Colonic mucosa (tissue), 4 donors: ENCODE measurements around the gene HNRNPA1L2. TPM values are rescaled to one million over a fixed set of nuclear protein-coding genes. Genes with fewer than 3 reads are reported as not detected.

Experiments used
- DNase-seq: peaks from one replicate; pipeline ENCODE4 v3.0.0-alpha.2; 2020
- H3K27ac ChIP-seq: fragments of 200-600 bp; one replicate; pipeline ENCODE4 v1.8.0; 2021
- H3K27me3 ChIP-seq: fragments of 200-600 bp; one replicate; pipeline ENCODE4 v1.8.0; 2021
- H3K36me3 ChIP-seq: fragments of 200-600 bp; one replicate; pipeline ENCODE4 v1.8.0; 2021
- H3K4me1 ChIP-seq: fragments of 200-600 bp; one replicate; pipeline ENCODE4 v1.8.0; 2021; ENCODE audit warnings: mild to moderate bottlenecking
- H3K4me3 ChIP-seq: fragments of 200-600 bp; one replicate; pipeline ENCODE4 v1.8.0; 2021
- H3K9ac ChIP-seq, 2 donors: one replicate each; pipeline ENCODE4 v1.7.0; 2013; ENCODE audit warnings: control low read depth in 2 of 2, low read depth in 2 of 2, low read length in 2 of 2
- H3K9me3 ChIP-seq: fragments of 200-600 bp; one replicate; pipeline ENCODE4 v1.8.0; 2021
- CTCF ChIP-seq: fragments of 200-600 bp; IDR thresholded peaks from one replicate; pipeline ENCODE4 v1.8.0; 2022; ENCODE audit warnings: antibody characterized with exemption, mild to moderate bottlenecking
- intact Hi-C: fragments of 100-400 bp; cut with DNase I; formaldehyde crosslinking; loops from one replicate; pipeline ENCODE4 v1.14.1; 2022
- total RNA-seq, 2 donors: library from RNA; stranded (reverse); fragmentation: NEBNext Ultra II Directional in 1 of 2; extraction: Animal tissue kit (Norgen Biotek cat#: 25700) in 1 of 2; gene quantifications; one replicate each; pipeline ENCODE4 v1.2.1, GENCODE V29; 2021
- donor health status: healthy.
- donor health status: DM: no; HTN: no; CAD: no.
- donor health status: DM: no; HTN: no; CAD: no.

Gene HNRNPA1L2
- total RNA-seq, 2 donors from 2014 or later, result 2.5 to 2.7 TPM

DNA sequence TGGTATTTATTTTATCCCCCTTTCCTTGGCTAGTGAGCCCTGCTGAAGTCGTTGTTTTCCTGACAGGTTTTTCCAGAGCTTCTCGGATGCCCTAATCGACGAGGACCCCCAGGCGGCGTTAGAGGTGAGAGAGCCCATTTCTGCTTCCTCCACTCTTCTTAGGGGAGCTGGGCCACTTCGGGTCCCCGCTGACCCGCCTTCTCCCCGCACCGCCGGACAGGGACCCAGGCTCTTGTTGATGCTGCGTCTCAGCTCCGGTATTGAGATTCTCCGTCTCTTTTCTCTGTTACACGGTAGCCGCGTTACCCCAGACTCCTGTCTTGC lies 10.7 kb downstream of the HNRNPA1L2 start:
- no peak for DNase-seq
- intact Hi-C loops, result no loop called here
- Histone ChIP-seq H3K4me1 (no peaks in the 10 kb centered on the region), H3K9me3 (no peaks in the 10 kb centered on the region), H3K36me3 (no peaks in the 10 kb centered on the region), H3K4me3 (peak overlapping the region; percentile 75), H3K9ac (peak overlapping the region; percentile 93 to 94), H3K27ac (peak overlapping the region; percentile 97), H3K27me3 (no peaks in the 10 kb centered on the region)
- TF ChIP-seq CTCF, result peak; percentile 14

DNA sequence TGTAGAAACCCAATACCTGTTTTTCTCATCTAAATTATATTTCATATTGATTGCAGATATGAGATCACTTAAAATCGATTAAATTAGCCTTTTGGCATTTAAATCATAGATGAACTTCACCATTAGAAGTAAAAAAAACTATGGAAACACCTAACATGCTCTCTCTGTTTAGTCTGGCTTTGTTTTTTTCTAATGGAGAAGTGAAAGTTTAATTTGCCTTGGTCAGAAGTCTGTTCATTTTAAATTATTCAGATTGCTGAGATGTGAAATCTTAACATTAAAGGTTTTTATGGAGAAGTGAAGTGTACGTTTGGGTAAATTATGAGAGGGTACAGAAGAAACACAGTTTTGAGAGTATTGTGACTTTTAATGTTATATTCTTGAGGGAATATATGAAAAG lies 17.1 kb downstream of the HNRNPA1L2 start:
- no peaks in the 10 kb centered on the region for H3K4me1 ChIP-seq
- intact Hi-C loops, result no loop called here
- no peak overlapping the region for H3K9ac ChIP-seq
- no peaks in the 10 kb centered on the region for H3K9me3 ChIP-seq
- TF ChIP-seq CTCF, result no peak
- DNase-seq, result no peak
- H3K36me3 ChIP-seq, result peaks cover 8% of the 10 kb centered on the region
- no peak overlapping the region for H3K27ac ChIP-seq
- no peaks in the 10 kb centered on the region for H3K27me3 ChIP-seq
- H3K4me3 ChIP-seq, result no peak overlapping the region

- DNase-seq, result no peak
- H3K4me3 ChIP-seq, result no peak overlapping the region
- no peaks in the 10 kb centered on the region for H3K9me3 ChIP-seq
- intact Hi-C loops, result no loop called here
- H3K27ac ChIP-seq, result no peak overlapping the region
- H3K36me3 ChIP-seq, result peaks cover 8% of the 10 kb centered on the region
- TF ChIP-seq CTCF, result no peak
- H3K27me3 ChIP-seq, result no peaks in the 10 kb centered on the region
- no peaks in the 10 kb centered on the region for H3K4me1 ChIP-seq
- H3K9ac ChIP-seq, result no peak overlapping the region
Measured at GRCh38 chr13:52664272-52664671, 22.0 kb downstream of the HNRNPA1L2 start.

- no peaks in the 10 kb centered on the region for H3K9me3 ChIP-seq
- intact Hi-C loops, result no loop called here
- H3K27ac ChIP-seq, result no peak overlapping the region
- TF ChIP-seq CTCF, result peak; percentile 22
- no peaks in the 10 kb centered on the region for H3K4me1 ChIP-seq
- H3K9ac ChIP-seq, result no peak overlapping the region
- H3K27me3 ChIP-seq, result no peaks in the 10 kb centered on the region
- peaks cover 8% of the 10 kb centered on the region for H3K36me3 ChIP-seq
- DNase-seq, result no peak
- no peak overlapping the region for H3K4me3 ChIP-seq
Measured at GRCh38 chr13:52665325-52665724, 23.1 kb downstream of the HNRNPA1L2 start.

- no peak for DNase-seq
- intact Hi-C loops, result no loop called here
- no peak for TF ChIP-seq CTCF
- Histone ChIP-seq H3K9ac (no peak overlapping the region), H3K27ac (no peak overlapping the region), H3K4me1 (no peaks in the 10 kb centered on the region), H3K27me3 (no peaks in the 10 kb centered on the region), H3K36me3 (no peaks in the 10 kb centered on the region), H3K4me3 (no peak overlapping the region), H3K9me3 (no peaks in the 10 kb centered on the region)
Measured at GRCh38 chr13:52669677-52670076, 27.4 kb downstream of the HNRNPA1L2 start.

- Histone ChIP-seq H3K9ac (no peak overlapping the region), H3K4me1 (no peaks in the 10 kb centered on the region), H3K4me3 (no peak overlapping the region), H3K27ac (no peak overlapping the region), H3K9me3 (no peaks in the 10 kb centered on the region), H3K36me3 (no peaks in the 10 kb centered on the region), H3K27me3 (no peaks in the 10 kb centered on the region)
- intact Hi-C loops, result no loop called here
- TF ChIP-seq CTCF, result no peak
- no peak for DNase-seq
Measured at GRCh38 chr13:52670726-52671125, 28.5 kb downstream of the HNRNPA1L2 start.
